Limb (tissue), 2 donors: ENCODE data around the gene OR4E2.
"Not testable (repeated sequence)": the region's sequence is repeated elsewhere in the genome, so short reads cannot be mapped to it uniquely, and the experiment has no call there.

ENCODE experiments used
- DNase-seq, 2 donors: peaks; one replicate each; pipeline ENCODE4 v3.0.0-alpha.2; 2016; ENCODE audit errors: extremely low spot score in 2 of 2

The OR4E2 gene, protein sequence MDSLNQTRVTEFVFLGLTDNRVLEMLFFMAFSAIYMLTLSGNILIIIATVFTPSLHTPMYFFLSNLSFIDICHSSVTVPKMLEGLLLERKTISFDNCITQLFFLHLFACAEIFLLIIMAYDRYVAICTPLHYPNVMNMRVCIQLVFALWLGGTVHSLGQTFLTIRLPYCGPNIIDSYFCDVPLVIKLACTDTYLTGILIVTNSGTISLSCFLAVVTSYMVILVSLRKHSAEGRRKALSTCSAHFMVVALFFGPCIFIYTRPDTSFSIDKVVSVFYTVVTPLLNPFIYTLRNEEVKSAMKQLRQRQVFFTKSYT

DNA sequence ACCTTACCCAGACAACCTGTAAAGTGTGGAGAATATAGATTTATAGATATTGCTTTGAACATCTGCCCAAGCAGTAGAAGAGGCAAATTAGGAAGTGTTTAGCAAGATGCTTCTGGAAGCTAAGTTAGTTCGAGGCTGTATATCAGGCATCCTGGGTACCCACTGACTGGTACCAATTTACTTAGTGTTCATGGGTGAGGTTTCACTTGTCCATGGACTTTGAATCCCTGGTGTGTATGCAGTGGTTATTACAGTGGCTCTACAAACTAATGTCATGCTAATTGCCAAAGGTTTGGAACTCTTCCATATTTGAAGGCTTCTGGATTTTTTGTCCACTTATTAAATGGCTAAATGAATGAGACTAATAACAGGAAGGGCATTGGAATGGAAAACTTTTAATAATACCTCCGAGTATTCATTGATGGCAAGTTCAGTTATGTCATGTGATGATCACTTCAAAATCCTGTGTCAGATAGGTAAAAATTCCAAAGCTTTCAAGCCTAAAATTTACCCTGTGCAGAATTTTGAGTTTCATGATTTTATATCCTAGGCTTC is at the start of gene OR4E2:
TSS of gene OR4E2 (plus strand) at position 505 of the 555 bp plus-strand sequence. CDS start 11,248 bp downstream, outside the sequence.
- no peak for DNase-seq

DNA sequence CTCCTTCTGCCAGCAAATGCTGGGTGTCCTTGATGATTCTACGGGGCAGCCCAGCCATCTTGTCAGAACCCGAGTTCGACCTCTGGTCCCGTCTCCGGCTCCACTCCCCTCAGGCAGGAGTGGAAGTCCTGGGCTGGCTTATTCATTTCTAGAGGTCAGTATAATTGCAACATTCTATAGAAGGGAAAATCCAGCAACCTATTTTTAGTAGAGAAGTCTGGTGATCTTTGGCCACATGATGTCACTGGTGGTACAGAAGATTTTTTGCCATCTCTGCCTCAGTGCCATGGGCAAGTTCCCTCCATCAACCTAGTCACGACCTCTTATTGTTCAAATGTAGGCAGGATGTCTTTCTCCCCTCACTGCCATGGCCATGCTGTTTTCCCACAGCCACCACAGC is 41.3 kb upstream of the OR4E2 start:
- no peak for DNase-seq

DNA sequence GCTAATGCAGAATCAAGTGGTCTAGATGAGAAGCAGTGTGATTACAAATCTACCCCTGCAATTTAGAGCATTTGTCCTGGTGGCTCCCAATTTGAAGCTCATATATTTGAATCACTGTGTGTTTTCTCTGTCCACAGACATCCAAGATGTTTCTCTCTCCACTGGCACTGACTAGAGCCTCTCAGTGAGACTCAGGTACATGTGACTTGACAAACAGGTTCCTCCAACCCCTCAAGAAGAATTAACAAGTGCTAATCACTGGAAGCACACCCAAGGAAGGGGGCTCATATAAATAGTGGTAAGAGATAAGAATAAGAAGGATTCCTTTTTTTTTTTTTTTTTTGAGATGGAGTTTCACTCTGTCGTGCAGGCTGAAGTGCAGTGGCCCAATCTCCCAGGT is 39.4 kb upstream of the OR4E2 start:
- no peak for DNase-seq

DNA sequence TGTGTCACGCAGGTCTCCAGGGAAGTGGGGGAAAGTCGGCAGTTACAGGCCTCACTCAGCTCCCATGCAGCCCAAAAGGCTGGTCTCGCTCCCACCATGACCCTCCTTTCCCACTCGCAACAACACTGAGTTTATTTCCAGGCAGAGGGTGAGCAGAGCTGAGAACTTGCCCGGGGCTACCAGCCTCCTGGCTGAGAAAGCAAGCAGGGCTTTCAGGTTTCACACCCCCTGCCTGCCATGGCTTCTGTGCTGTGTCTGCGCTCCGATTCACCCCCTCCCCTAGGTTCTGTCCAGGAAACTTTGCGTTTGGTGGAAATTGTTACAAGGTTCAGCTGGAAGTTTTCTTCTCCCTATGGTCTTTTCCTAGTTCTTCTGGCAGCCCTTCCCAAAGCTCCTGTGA is 36.0 kb upstream of the OR4E2 start:
- DNase-seq: no peak

DNA sequence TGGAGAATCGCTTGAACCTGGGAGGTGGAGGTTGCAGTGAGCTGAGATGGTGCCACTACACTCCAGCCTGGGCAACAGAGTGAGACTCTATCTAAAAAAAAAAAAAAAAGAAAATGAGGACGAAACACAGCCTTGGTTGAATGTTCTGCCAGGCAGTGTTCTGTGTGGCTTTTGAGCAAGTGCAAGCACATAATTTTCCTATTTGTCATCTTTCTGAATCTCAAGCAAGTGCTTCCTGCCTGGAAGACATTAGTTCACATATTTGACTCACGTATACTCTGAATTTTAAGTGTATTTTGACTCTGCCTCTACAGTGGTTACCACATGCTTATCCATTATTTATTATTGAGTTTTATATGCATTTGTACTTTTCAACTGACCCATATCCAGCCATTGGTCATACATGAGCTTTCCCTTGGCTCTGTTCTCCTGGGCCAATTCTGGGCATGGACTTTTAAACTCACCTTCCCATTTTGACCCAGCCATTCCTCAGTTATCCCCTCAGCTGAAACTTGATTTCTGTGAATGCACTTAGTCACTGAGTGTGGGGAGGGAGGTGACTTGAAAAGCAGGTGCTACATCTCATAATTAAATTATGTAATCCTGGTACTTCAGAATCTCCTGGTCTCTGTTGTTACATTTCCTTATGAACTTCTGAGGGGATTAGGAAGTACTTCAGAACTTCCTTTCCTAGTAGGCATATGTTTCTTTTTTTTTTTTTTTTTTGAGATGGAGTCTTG is 27.0 kb upstream of the OR4E2 start:
- no peak for DNase-seq

DNA sequence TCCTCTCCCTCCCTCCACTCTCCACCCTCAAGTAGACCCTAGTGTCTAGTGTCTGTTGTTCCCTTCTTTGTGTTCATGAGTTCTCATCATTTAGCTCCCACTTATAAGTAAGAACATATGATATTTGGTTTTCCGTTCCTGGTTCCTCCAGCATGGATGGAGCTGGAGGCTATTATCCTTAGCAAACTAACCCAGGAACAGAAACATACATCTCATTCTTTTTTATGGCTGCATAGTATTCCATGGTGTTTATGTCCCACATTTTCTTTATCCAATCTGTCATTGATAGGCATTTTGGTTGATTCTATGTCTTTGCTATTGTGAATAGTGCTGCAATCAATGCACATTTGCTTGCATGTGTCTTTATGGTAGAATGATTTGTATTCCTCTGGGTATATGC is 23.1 kb upstream of the OR4E2 start:
- not testable (repeated sequence) for DNase-seq

DNA sequence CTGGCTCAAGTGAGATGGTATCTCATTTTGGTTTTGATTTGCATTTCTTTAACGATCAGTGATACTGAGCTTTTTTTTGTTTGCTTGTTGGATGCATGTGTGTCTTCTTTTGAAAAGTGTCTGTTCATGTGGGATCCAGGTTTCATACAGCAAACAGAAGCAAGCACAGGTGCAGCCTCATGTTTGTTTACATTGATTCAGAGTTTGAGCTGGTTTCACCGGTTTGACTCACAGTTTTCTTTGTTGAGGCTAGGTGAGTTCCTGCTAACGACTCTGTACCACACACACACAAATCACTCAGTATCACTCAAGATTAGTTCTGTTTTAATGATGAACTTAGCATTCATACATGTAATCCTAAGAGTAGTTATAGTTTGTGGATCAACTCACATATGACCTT is 22.6 kb upstream of the OR4E2 start:
- no peak for DNase-seq

DNA sequence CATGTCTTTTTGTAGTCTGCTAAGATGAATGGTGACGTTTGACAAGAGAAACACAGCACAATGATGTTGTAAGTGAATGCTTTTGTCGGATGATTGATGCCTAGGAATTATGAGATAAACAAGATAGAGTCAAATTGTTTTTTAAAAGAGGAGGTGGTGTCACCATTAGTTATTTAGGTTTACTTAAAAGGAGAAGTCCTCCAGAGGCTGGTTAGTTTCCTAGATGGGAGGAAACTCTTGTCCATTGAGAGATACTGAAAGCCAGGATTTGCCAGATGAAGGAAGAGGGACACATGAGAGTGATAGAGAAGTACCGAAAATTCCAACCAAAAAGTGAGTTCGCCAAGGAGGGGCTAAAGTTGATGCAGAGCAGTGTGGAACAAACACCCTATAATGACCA is 18.8 kb upstream of the OR4E2 start, which contains the start of gene OR10G2:
TSS of gene OR10G2 (minus strand) at position 101 of the 400 bp plus-strand sequence. CDS start at position 3, 98 bp downstream.
- no peak for DNase-seq

DNA sequence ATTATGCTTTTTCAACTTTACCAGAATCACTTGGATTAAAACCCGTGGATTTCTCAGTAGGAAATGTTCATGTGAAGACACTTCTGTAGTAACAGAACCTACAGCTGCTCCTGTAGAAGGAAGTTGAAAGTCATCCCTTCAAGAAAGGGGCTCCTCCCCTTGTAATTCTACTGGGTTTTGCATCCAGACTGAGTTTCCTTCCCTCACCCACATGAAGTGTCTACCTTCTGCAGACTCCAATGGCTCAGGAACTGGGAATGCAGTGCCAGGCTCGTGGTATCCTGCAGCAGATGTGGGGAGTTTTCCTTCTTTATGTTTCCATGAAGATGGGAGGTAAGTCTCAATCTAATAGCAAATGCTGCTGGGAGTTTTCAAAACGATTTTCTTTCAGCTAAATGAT is 11.0 kb upstream of the OR4E2 start:
- no peak for DNase-seq

DNA sequence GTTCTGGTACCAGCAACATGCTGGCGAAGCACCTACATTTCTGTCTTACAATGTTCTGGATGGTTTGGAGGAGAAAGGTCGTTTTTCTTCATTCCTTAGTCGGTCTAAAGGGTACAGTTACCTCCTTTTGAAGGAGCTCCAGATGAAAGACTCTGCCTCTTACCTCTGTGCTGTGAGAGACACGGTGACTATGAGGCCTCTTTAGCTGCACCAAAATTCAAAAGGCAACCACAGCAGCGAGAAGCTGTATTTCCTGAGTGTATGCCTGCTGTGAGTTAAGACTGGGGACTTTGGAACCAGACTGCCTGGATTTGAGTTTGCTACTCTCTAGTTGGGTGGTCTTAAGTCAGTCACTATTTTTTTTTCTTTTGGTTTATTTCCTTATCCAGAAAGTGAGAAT is 10.2 kb upstream of the OR4E2 start:
- no peak for DNase-seq

DNA sequence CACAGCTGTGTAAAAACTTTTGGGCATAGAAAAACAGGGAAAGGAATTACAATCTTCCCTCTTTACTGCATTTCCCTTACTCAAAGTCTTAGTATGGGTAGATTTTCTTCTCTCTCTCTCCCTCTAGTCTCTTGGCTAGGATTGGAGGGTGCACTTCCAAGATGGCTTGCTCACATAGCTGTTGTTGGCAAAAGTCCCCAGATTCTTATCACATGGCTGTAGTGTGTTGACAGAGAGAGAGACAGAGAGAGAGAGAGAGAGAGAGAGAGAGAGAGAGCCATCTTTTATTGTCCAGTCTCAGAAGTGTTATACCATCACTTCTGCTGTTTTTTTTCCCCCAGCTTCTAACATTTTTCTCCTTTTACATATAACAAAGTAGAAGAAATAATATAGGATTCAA is 6.3 kb upstream of the OR4E2 start:
- no peak for DNase-seq

DNA sequence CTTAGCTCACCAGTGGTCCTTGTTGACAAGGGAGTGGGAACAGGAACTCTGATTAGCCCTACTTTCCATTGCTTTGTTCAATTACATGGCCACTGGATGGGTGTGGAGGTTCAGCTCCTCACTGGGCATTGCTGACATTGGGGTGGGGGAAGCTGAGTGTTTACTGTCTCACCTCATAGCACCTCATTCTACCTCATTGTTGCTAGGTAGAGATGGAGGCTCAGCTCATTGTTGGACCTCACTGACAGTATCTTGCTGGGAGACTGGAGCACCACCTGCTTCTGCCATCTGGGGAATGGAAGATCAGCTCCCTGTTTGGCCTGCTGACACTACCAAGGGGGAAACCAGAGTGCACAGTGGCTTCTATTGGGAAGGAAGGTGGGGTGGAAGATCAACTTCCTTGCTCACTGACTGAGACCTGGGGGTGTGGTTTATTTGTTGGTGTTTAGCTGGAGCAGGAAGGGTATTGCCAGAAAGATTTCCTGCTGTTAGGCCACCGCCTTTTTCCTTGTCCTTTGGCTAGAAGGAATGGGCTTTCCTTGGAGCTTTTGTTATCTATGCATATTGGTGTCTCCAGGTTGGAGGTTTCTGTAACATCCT is 1.3 kb upstream of the OR4E2 start:
- DNase-seq: no peak

DNA sequence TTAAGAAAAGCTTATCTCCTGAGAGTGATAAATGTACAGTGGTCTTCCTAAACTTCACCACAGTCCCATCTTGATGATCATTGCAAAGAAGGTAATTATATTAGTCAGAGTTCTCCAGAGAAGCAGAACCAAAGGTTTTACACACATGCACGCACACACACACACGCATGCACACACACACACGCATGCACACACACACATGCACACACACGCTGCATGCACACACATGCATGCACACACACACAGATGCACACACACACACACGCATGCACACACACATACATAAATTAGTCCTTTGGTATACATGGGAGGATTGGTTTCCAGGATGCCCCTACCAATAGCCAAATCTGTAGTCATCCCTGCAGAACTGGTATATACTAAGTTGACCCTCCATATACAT is 580 bp downstream of the OR4E2 start:
- DNase-seq: no peak

DNA sequence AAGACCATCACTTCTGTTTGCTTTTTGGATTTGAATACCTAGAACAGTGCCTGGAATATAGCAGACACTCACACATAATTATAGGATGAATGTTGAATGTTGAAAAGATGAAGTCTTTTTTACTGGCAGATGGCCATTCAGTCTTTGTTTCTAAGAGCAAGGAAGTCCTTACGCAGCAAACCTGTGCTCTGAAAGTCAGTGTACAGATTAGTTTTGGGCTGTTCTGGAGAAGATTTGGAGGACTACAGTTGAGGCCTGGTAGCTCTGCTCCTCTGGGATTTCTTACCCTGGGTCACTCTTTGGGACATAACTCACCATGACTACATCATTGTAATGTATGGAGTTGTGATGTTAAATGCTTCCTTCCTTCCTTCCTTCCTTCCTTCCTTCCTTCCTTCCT is 3.3 kb downstream of the OR4E2 start:
- DNase-seq: no peak

DNA sequence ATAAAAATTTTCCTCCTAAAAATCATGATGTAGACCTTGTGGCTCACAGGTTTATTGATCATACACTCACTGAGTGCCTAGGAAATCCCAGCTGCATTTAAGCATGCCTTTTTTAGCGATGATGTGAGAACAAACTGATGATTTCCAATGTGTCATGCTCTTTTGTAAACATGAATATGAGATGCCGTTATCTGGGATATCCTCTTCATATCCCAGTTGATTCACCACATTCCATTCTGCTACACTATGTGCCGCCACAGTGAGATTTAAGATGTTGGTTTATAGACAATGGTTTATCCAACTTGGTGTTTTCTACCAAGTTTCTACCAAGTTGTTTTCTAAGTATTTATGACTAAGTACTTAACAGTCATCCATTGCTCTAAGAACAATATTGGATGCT is 14.7 kb downstream of the OR4E2 start:
- no peak for DNase-seq

DNA sequence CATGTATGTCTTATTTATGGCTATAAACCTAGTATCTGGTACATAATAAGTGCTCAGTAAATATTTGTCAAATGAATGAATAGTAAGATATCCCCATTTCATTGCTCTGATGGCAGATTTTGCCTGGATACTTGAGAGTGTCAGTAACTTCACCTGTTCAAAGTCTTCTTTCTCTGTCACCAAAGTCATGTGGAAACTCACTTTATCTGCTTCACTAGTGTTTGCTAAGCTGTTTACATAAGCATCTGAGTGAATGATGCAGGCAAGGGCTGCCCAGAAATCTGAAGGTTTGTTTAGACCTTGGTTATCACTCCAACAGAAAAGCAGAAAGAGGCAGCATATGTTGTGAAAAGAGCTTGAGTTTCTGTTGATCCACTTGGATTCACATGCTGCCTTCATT is 15.6 kb downstream of the OR4E2 start:
- DNase-seq: no peak

DNA sequence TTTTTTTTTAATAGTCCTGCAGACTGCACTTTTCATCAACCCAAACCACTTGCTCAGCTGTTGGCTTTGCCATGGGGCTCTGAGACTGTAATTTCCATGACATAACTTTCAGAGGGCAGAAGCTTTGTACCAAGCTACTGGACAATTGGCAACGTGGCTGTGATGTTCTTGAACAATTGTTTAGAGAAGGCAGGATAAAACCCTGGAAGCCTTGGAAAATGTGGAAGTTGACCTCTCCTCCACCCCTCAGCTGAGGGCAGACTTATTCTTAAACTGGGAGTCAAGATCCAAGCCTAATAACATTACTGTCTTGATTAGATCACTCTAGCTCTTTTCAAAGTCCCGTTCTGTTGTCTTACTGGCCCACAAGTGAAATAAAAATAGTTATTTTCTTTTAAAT is 17.7 kb downstream of the OR4E2 start:
- DNase-seq: no peak

DNA sequence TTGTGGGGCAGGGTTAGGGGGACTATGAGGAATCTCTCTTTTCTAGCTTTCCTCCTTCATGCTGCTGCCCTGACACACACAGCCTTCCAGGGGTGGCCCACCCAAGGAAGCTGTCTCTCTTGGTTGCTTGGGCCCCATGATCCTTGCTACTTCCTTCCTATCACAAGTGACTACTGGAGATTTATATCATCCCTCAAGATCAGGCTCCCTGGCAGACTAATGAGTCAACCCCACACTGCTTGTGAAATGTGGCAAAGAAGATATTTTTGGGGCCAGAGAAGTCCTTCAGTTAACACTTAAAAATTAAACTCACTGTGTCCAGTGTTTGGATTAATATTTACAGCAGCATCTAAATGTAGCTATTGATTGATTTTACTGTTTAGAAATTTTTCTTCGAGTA is 18.5 kb downstream of the OR4E2 start:
- DNase-seq: no peak

DNA sequence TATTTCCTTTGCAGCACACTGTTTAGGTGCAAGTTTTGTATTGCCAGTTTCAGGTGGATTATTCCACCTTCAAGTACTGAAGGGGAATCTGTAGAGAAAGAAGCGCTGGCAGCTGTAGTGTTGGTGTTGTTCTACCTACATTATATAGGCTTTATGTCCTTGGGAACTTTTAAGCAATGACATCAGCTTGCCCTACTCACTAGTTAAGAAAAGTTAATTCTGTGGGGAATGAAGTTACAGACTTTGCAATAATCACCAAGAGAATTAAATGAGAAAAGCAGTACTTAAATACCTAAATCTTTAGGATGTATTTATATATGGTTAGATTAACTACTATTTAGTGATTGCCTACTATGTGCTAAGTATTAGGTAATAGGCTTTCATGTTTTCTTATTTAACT is 20.1 kb downstream of the OR4E2 start, which contains the start of gene OR4E1:
TSS of gene OR4E1 (minus strand) at position 101 of the 400 bp plus-strand sequence. CDS start 2,883 bp downstream, outside the sequence.
- DNase-seq: no peak

DNA sequence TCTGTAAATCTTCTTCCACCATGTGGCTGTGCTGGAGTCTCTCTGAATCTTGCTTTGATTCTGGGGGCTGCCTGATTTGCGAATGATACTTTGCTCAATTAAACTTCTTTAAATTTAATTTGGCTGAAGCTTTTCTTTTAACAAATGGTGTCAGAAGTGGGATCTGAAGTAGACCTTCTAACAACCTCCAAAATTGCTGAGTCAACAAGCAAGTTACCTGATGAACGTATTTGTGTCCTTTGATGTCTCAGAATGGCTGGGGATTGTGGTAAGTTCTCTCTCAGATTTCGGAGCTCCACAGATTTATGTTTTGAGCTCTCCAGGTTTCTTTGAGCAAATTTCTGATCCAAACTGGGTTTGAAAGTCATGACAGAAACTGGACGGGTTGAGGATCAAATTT is 21.9 kb downstream of the OR4E2 start:
- DNase-seq: no peak

DNA sequence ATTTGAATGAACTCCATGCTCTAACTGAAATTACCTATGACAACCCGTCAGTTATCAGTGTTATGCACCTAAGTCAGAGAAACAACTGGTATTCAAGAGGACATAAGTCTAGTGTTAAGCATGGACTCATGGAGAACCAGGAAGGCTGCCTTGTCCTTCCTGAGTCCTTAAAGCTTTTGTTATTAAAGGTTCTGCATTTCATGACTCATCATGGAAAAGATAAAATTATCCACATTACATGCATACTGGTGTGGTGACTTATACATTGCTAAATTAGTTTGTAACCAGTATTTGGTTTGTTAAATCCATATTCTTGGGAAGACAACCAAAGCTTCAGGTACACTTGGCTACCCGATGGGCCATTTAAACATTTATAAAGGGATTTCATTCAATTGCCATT is 26.4 kb downstream of the OR4E2 start:
- no peak for DNase-seq

DNA sequence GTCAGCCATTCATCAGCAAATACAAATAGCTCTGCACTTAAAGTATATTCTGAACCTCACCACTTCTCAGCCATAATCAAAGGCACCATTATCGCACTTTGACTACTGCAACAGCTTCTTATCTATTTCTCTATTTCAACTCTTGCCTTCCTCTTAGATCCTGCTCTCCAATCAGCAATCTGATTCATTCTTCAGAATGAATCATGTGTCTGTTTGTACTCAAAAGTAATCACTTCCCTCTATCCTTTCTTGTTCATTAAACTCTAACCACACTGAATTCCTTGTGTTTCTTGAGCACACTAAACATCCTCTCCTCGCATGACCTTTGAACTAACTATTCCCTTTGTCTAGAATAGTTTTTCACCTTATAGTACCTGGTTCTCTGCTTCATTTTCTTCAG is 32.8 kb downstream of the OR4E2 start:
- no peak for DNase-seq
